NT2/D1 (cell line): Measurements from ENCODE around the gene PI4KA.

ENCODE experiments used
- DNase-seq: peaks from one replicate; pipeline ENCODE4 v3.0.0-alpha.2; 2011; ENCODE audit warnings: low read depth, low spot score
- H3K27me3 ChIP-seq: 2 replicates; pipeline ENCODE4 v1.6.0; 2011; ENCODE audit warnings: mild to moderate bottlenecking; ENCODE audit not compliant: insufficient read length, insufficient read depth
- H3K36me3 ChIP-seq: 2 replicates; pipeline ENCODE4 v1.6.1; 2011; ENCODE audit warnings: mild to moderate bottlenecking, low read length, mixed read lengths; ENCODE audit not compliant: insufficient read depth, insufficient read length
- H3K4me1 ChIP-seq: 2 replicates; pipeline ENCODE4 v1.5.1; 2011; ENCODE audit not compliant: insufficient read depth, insufficient read length
- H3K4me3 ChIP-seq: 2 replicates; pipeline ENCODE4 v1.5.1; 2011; ENCODE audit warnings: low read depth; ENCODE audit not compliant: insufficient read length
- H3K9ac ChIP-seq: 2 replicates; pipeline ENCODE4 v1.6.0; 2011; ENCODE audit warnings: low read depth; ENCODE audit not compliant: insufficient read length
- H3K9me3 ChIP-seq: 2 replicates; pipeline ENCODE4 v1.5.1; 2011; ENCODE audit warnings: mild to moderate bottlenecking, low read length; ENCODE audit not compliant: insufficient read depth
- SUZ12 ChIP-seq: IDR thresholded peaks from 2 replicates; pipeline ENCODE4 v1.6.1; 2011; ENCODE audit not compliant: insufficient read length, insufficient read depth; ENCODE audit errors: extremely low read depth
- YY1 ChIP-seq: IDR thresholded peaks from 2 replicates; pipeline ENCODE4 v1.6.1; 2011; ENCODE audit not compliant: insufficient read length, insufficient read depth
- ZNF274 ChIP-seq: IDR thresholded peaks from 2 replicates; pipeline ENCODE4 v1.6.1; 2011; ENCODE audit warnings: mild to moderate bottlenecking, low read depth, low read length

PI4KA gene

GRCh38 chr22:20729194-20729593 lies 129.4 kb downstream of the PI4KA start:
- no peaks in the 10 kb centered on the region for H3K9me3 ChIP-seq
- H3K27me3 ChIP-seq: no peaks in the 10 kb centered on the region
- no peaks in the 10 kb centered on the region for H3K4me1 ChIP-seq
- no peak overlapping the region for H3K9ac ChIP-seq
- H3K4me3 ChIP-seq: no peak overlapping the region
- peaks cover 45% of the 10 kb centered on the region for H3K36me3 ChIP-seq
- TF ChIP-seq YY1: no peak
- no peak for TF ChIP-seq ZNF274
- no peak for TF ChIP-seq SUZ12
- DNase-seq: no peak

DNA sequence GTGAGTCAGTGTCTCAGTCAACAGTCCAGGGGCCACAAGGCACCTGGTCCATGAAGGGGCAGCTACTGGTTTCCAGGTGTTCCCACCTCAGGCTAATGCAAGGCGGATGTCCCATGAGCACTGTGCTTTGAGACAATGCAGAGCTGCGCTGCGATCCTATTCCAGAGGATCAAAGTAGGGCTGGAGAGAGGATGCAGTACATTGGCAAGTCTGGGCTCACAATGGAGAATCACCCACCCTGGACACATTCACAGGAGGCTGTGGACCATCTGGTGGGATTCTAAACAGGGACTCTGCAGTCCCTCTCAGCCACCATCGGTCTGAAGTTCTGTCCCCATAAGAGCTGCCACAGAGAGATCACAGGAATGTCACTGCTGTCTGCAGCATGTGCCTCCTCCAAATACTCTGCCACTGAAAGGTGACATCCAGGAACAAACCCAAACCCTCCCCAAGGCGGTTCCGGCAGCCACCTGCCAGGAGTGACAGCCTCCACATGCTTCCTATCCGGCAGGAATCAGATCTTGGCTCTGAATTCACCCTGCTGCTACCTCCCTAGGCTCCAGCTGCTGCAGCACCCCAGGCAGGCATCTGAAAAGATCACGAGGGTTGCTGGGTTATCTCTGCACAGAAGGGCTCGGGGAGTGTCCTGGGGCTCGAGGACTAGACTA lies 130.0 kb downstream of the PI4KA start:
- Histone ChIP-seq H3K9me3 (no peaks in the 10 kb centered on the region), H3K4me1 (no peaks in the 10 kb centered on the region), H3K36me3 (peaks cover 45% of the 10 kb centered on the region), H3K4me3 (no peak overlapping the region), H3K9ac (no peak overlapping the region), H3K27me3 (no peaks in the 10 kb centered on the region)
- TF ChIP-seq ZNF274 (no peak), YY1 (no peak), SUZ12 (no peak)
- DNase-seq: no peak

- H3K27me3 ChIP-seq: no peaks in the 10 kb centered on the region
- H3K4me1 ChIP-seq: no peaks in the 10 kb centered on the region
- H3K36me3 ChIP-seq: peaks cover 44% of the 10 kb centered on the region
- no peaks in the 10 kb centered on the region for H3K9me3 ChIP-seq
- TF ChIP-seq SUZ12: no peak
- no peak for TF ChIP-seq YY1
- TF ChIP-seq ZNF274: no peak
- no peak overlapping the region for H3K9ac ChIP-seq
- no peak overlapping the region for H3K4me3 ChIP-seq
- DNase-seq: no peak
Measured at GRCh38 chr22:20727118-20728015, 131.2 kb downstream of the PI4KA start.

DNA sequence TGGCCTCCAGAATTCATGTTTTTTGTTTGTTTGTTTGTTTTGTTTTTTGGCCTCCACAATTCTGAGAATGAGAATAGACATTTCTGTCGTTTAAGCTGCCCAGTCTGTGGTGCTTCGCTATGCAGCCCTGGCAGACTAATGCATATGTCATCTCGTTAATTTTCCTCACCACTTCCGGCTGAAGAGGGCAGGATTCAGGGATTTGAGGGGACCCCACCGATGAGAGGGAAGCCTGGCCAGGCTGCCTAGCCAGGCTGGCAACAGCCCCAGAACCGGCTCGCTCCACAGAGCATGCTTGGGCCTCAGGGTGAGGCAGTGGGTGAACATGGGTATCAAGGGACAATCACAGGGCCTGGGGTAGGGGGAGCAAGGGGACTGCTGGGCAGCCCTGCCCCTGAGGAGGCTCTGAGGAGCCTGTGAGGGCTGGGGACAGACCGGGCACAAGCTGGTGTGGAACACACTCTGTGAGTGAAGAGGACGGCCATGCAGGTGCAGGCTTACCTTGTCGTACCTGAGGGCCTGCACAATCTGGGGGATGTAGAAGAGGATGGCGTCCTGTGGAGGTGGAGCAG lies 132.5 kb downstream of the PI4KA start:
- no peak for TF ChIP-seq ZNF274
- no peak for TF ChIP-seq YY1
- TF ChIP-seq SUZ12: no peak
- Histone ChIP-seq H3K36me3 (peaks cover 49% of the 10 kb centered on the region), H3K27me3 (no peaks in the 10 kb centered on the region), H3K9ac (no peak overlapping the region), H3K9me3 (no peaks in the 10 kb centered on the region), H3K4me1 (no peaks in the 10 kb centered on the region), H3K4me3 (no peak overlapping the region)
- no peak for DNase-seq

DNA sequence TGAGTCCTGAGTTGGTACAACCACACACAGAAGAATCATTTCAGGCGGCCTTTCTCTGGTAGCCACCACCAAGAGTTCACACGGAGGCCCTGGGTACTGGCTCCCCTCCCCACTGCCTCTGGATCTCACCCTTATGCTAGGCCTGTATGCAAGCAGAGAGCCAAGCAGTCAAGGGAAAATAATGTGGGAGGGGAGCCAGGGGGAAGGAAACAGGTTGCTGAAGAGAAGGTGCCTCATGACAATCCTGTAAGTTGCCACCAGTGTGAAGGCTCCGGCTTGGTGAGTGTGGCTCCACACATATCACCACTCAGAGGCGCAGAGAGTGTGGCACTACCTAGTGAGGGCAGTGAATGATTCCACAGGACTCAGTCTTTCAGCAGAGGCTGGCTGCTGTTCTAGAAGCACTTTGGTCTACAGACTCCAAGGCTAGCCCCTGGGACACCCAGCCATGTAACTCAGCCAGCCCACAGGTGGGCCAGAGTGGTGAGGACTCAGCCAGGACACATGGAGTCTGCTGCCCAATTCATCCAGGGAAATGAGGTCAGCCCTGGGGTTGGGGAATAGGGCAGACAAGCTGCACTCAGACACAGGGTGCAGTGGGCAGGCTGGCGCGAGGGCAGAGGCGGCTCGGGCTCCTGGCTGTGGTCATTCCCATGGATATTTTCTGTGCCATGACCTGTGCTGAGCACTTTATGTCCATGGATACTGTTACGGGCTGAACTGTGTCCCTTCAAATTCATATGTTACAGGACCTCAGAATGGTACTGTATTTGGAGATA lies 133.7 kb downstream of the PI4KA start:
- Histone ChIP-seq H3K4me1 (no peaks in the 10 kb centered on the region), H3K4me3 (no peak overlapping the region), H3K36me3 (peaks cover 52% of the 10 kb centered on the region), H3K9ac (no peak overlapping the region), H3K9me3 (no peaks in the 10 kb centered on the region), H3K27me3 (no peaks in the 10 kb centered on the region)
- no peak for TF ChIP-seq YY1
- no peak for TF ChIP-seq SUZ12
- no peak for TF ChIP-seq ZNF274
- DNase-seq: no peak

- Histone ChIP-seq H3K9me3 (no peaks in the 10 kb centered on the region), H3K27me3 (no peaks in the 10 kb centered on the region), H3K4me3 (no peak overlapping the region), H3K4me1 (no peaks in the 10 kb centered on the region), H3K9ac (no peak overlapping the region), H3K36me3 (peaks cover 23% of the 10 kb centered on the region)
- DNase-seq: no peak
- TF ChIP-seq ZNF274 (no peak), SUZ12 (no peak), YY1 (no peak)
Measured at GRCh38 chr22:20721409-20722218, 137.0 kb downstream of the PI4KA start.
